HepG2 (cell line): ENCODE data around the gene RHBG. TPM values are rescaled to one million over a fixed set of nuclear protein-coding genes. Genes with fewer than 3 reads are reported as not detected.

Source experiments
- CREB1 ChIP-seq, 2 experiments: fragments of 450-650 bp in 1 of 2; IDR thresholded peaks; 2 replicates each; pipeline ENCODE4 v1.6.1; 2016 to 2017; ENCODE audit warnings: control low read depth in 1 of 2, mild to moderate bottlenecking in 1 of 2, missing compliant biosample characterization in 1 of 2, missing genetic modification characterization in 1 of 2
- DMAP1 ChIP-seq: IDR thresholded peaks from 2 replicates; pipeline ENCODE4 v1.6.1; 2016
- HDAC1 ChIP-seq: sonication (generic); formaldehyde crosslinking; IDR thresholded peaks from 2 replicates; pipeline ENCODE4 v1.5.1; 2020; ENCODE audit warnings: mild to moderate bottlenecking, missing genetic modification reagents
- KLF13 ChIP-seq: sonication (generic); formaldehyde crosslinking; IDR thresholded peaks from 2 replicates; pipeline ENCODE4 v1.4.0; 2020; ENCODE audit warnings: mild to moderate bottlenecking, missing genetic modification reagents
- MIER3 ChIP-seq: IDR thresholded peaks from 2 replicates; pipeline ENCODE4 v1.6.1; 2016; ENCODE audit warnings: missing compliant biosample characterization, borderline replicate concordance
- PPARG ChIP-seq: conservative IDR thresholded peaks from 2 replicates; pipeline ENCODE4 v1.6.1; 2016; ENCODE audit warnings: missing biosample characterization, missing genetic modification reagents
- REL ChIP-seq: sonication (generic); formaldehyde crosslinking; conservative IDR thresholded peaks from 2 replicates; pipeline ENCODE4 v1.8.0; 2022; ENCODE audit warnings: mild to moderate bottlenecking, missing genetic modification reagents, moderate library complexity
- RORA ChIP-seq: sonication (generic); formaldehyde crosslinking; IDR thresholded peaks from 2 replicates; pipeline ENCODE4 v1.5.0; 2020; ENCODE audit warnings: mild to moderate bottlenecking, missing genetic modification reagents, moderate library complexity
- SAFB2 ChIP-seq: sonication (generic); formaldehyde crosslinking; IDR thresholded peaks from 2 replicates; pipeline ENCODE4 v1.5.1; 2020; ENCODE audit warnings: missing genetic modification reagents, low read depth, mild to moderate bottlenecking, borderline replicate concordance
- SOX13 ChIP-seq, 3 experiments: fragments of 450-650 bp in 1 of 3; sonication (generic) in 1 of 3; formaldehyde crosslinking in 1 of 3; IDR thresholded peaks in 2 of 3; conservative IDR thresholded peaks in 1 of 3; 2 replicates each; pipeline versions ENCODE4 v1.5.0 to v1.6.1; 2016 to 2020; ENCODE audit warnings: antibody characterized with exemption in 1 of 3, mild to moderate bottlenecking in 1 of 3, missing compliant biosample characterization in 1 of 3, missing genetic modification reagents in 1 of 3, moderate library complexity in 1 of 3
- TAF1 ChIP-seq: sonication (generic); formaldehyde crosslinking; IDR thresholded peaks from 2 replicates; pipeline ENCODE4 v1.4.0; 2020; ENCODE audit warnings: missing genetic modification reagents
- ZBTB1 ChIP-seq: sonication (generic); formaldehyde crosslinking; IDR thresholded peaks from 2 replicates; pipeline ENCODE4 v1.4.0; 2020; ENCODE audit warnings: missing genetic modification reagents, borderline replicate concordance
- ZNF101 ChIP-seq: sonication (generic); formaldehyde crosslinking; IDR thresholded peaks from 2 replicates; pipeline ENCODE4 v1.4.0; 2020; ENCODE audit warnings: mild to moderate bottlenecking, low read depth, missing genetic modification reagents, borderline replicate concordance
- ZNF24 ChIP-seq: fragments of 450-650 bp; IDR thresholded peaks from 2 replicates; pipeline ENCODE4 v1.6.1; 2017; ENCODE audit warnings: antibody characterized with exemption, mild to moderate bottlenecking
- ZNF737 ChIP-seq: sonication (generic); formaldehyde crosslinking; IDR thresholded peaks from 2 replicates; pipeline ENCODE4 v1.5.0; 2020; ENCODE audit warnings: missing genetic modification reagents, mild to moderate bottlenecking, borderline replicate concordance
- polyA plus RNA-seq, 8 experiments: library from polyadenylated mRNA; depleted of rRNA in 3 of 8; stranded (reverse) in 7 of 8; unstranded in 1 of 8; fragments of >200 nt; fragmentation: Illumina TruSeq in 4 of 8; extraction: Trizol in 4 of 8; gene quantifications; 2 replicates each; pipeline versions ENCODE4 v1.2.1 to v1.2.3, GENCODE V29; 2011 to 2016; ENCODE audit warnings: low read depth in 4 of 8, missing spikeins in 1 of 8, mixed read lengths in 1 of 8; ENCODE audit not compliant: insufficient read depth in 1 of 8
- total RNA-seq, 5 experiments: library from RNA; depleted of rRNA; stranded (reverse); fragments of >200 nt; fragmentation: Illumina TruSeq; extraction: Trizol; gene quantifications; 2 replicates each; pipeline ENCODE4 v1.2.3, GENCODE V29; 2016; ENCODE audit warnings: low read depth in 1 of 5
- TF ChIP-seq, protein P1 (sequence below): sonication (generic); formaldehyde crosslinking; IDR thresholded peaks from 2 replicates; pipeline ENCODE4 v1.5.0; 2020; ENCODE audit warnings: missing genetic modification reagents
- TF ChIP-seq, protein P2 (sequence below): IDR thresholded peaks from 2 replicates; pipeline ENCODE4 v1.6.1; 2012; ENCODE audit warnings: low read depth, low read length, improper control_type of control experiment
- TF ChIP-seq, protein P3 (sequence below): sonication (generic); formaldehyde crosslinking; IDR thresholded peaks from 2 replicates; pipeline ENCODE4 v1.8.0; 2022; ENCODE audit warnings: missing genetic modification reagents, mild to moderate bottlenecking, inconsistent platforms, borderline replicate concordance
- TF ChIP-seq, protein P4 (sequence below): sonication (generic); formaldehyde crosslinking; IDR thresholded peaks from 2 replicates; pipeline ENCODE4 v1.5.1; 2020; ENCODE audit warnings: missing genetic modification reagents, mild to moderate bottlenecking, borderline replicate concordance
- TF ChIP-seq, protein P5 (sequence below): sonication (generic); formaldehyde crosslinking; IDR thresholded peaks from 2 replicates; pipeline ENCODE4 v1.4.0; 2020; ENCODE audit warnings: low read depth, mild to moderate bottlenecking, missing genetic modification reagents

Gene RHBG
- total and polyA plus RNA-seq, 2 of the 13 experiments (the other 11 are each of a cell fraction or from before 2014, with no cell fraction given) = 61.8 to 73.5 TPM

DNA sequence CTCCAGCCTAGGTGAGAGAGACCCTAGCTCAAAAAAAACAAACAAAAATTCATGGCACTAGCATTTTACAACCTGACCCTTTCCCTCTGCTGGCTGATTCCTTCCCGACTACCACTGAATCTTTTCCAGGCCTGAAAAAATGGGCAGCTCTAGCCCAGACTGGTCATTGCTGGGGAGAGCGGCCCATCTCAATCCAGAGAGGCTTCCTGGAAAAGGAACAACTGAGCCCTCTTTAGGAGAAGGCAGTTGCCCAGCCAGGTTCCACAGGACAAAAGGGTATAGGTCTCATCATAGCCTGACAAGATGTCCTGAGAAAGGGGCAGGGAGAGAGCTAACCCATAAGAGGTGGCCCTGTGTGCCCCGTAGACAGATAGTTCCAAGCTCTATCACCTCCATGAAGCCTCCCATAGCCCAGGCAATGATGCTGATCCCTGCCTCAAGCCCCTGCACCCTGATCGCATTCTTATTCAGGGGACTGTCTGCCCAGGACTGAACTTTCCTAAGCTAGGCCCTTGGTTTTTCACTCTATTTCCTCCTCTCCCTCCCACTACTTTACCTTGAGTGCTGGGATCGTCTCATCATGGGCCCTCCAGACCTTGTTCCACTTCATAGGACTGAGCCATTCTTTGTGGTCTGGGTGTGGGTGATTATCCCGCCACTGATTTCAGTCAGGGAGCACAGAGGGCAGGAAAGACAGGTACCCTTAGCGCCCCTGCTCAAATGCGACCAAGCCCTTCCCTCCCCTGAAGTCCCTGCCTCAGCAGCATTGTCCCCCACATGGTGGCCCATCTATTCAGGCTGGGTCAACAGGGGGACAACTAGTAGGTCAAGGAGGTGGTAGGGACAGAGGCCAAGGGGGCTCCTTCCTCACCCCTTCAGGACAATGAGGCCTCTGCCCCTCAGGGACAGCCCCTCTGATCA, 18.2 kb downstream of the RHBG start (continued):
- TF ChIP-seq, protein P1, sequence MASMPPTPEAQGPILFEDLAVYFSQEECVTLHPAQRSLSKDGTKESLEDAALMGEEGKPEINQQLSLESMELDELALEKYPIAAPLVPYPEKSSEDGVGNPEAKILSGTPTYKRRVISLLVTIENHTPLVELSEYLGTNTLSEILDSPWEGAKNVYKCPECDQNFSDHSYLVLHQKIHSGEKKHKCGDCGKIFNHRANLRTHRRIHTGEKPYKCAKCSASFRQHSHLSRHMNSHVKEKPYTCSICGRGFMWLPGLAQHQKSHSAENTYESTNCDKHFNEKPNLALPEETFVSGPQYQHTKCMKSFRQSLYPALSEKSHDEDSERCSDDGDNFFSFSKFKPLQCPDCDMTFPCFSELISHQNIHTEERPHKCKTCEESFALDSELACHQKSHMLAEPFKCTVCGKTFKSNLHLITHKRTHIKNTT = no peak
- TF ChIP-seq RORA (CRISPR knock-in tag) (no peak), MIER3 (no peak), SAFB2 (CRISPR knock-in tag) (peak; percentile 82), SOX13 (IDR thresholded peaks at IDR 0.05) (0 out of 2 replicates have a peak, but pooled peaks have one; percentile 15), SOX13 (CRISPR knock-in tag; conservative IDR thresholded peaks at IDR 0.05 in 1 of 2, IDR thresholded peaks at IDR 0.05 in 1 of 2) (no peak), DMAP1 (CRISPR knock-in tag) (no peak), PPARG (no peak), ZNF24 (no peak), ZBTB1 (no peak), KLF13 (no peak), REL (CRISPR knock-in tag) (0 out of 2 replicates have a peak, but pooled peaks have one; percentile 60), ZNF737 (CRISPR knock-in tag) (no peak; the same call in 1 of the 2 replicates), CREB1 (IDR thresholded peaks at IDR 0.05) (no peak), CREB1 (CRISPR knock-in tag; IDR thresholded peaks at IDR 0.05) (peak; percentile 36; the same call in 1 of the 2 replicates), TAF1 (CRISPR knock-in tag) (no peak), HDAC1 (CRISPR knock-in tag) (no peak), ZNF101 (CRISPR knock-in tag) (no peak)
- TF ChIP-seq, protein P2, sequence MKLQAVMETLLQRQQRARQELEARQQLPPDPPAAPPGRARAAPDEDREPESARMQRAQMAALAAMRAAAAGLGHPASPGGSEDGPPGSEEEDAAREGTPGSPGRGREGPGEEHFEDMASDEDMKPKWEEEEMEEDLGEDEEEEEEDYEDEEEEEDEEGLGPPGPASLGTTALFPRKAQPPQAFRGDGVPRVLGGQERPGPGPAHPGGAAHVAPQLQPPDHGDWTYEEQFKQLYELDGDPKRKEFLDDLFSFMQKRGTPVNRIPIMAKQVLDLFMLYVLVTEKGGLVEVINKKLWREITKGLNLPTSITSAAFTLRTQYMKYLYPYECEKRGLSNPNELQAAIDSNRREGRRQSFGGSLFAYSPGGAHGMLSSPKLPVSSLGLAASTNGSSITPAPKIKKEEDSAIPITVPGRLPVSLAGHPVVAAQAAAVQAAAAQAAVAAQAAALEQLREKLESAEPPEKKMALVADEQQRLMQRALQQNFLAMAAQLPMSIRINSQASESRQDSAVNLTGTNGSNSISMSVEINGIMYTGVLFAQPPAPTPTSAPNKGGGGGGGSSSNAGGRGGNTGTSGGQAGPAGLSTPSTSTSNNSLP = no peak
- TF ChIP-seq, protein P3, sequence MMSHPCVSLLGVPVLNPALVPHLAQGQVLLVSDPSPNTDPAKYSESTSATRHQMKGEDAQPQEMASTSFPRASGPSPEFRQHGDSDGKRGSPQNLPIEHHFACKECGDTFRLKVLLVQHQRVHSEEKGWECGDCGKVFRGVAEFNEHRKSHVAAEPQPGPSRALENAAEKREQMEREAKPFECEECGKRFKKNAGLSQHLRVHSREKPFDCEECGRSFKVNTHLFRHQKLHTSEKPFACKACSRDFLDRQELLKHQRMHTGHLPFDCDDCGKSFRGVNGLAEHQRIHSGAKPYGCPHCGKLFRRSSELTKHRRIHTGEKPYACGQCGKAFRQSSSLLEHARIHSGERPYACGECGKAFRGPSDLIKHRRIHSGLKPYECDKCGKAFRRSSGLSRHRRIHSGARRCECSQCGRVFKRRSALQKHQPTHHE = no peak
- TF ChIP-seq, protein P4, sequence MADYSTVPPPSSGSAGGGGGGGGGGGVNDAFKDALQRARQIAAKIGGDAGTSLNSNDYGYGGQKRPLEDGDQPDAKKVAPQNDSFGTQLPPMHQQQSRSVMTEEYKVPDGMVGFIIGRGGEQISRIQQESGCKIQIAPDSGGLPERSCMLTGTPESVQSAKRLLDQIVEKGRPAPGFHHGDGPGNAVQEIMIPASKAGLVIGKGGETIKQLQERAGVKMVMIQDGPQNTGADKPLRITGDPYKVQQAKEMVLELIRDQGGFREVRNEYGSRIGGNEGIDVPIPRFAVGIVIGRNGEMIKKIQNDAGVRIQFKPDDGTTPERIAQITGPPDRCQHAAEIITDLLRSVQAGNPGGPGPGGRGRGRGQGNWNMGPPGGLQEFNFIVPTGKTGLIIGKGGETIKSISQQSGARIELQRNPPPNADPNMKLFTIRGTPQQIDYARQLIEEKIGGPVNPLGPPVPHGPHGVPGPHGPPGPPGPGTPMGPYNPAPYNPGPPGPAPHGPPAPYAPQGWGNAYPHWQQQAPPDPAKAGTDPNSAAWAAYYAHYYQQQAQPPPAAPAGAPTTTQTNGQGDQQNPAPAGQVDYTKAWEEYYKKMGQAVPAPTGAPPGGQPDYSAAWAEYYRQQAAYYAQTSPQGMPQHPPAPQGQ (CRISPR knock-in tag) = no peak
- TF ChIP-seq, protein P5, sequence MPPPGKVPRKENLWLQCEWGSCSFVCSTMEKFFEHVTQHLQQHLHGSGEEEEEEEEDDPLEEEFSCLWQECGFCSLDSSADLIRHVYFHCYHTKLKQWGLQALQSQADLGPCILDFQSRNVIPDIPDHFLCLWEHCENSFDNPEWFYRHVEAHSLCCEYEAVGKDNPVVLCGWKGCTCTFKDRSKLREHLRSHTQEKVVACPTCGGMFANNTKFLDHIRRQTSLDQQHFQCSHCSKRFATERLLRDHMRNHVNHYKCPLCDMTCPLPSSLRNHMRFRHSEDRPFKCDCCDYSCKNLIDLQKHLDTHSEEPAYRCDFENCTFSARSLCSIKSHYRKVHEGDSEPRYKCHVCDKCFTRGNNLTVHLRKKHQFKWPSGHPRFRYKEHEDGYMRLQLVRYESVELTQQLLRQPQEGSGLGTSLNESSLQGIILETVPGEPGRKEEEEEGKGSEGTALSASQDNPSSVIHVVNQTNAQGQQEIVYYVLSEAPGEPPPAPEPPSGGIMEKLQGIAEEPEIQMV (CRISPR knock-in tag) = no peak
